ENCODE data around the gene AXL.

GRCh38 chr19:41276231-41276630 lies 57.2 kb downstream of the AXL start:
- TF ChIP-seq RAD21 (IDR thresholded peaks at IDR 0.05; ENCODE audit: low read depth) (no peak), EP300 (IDR thresholded peaks at IDR 0.05; ENCODE audit: borderline replicate concordance) (no peak), CEBPB (IDR thresholded peaks at IDR 0.05) (peak; percentile 55; the same call in 1 of the 2 replicates), FOXM1 (IDR thresholded peaks at IDR 0.05; ENCODE audit: borderline replicate concordance, low read depth) (no peak), USF1 (IDR thresholded peaks at IDR 0.05) (no peak), YY1 (IDR thresholded peaks at IDR 0.05; ENCODE audit: low read depth) (no peak), CREB1 (IDR thresholded peaks at IDR 0.05; ENCODE audit: low read depth) (no peak), TAF1 (IDR thresholded peaks at IDR 0.05; ENCODE audit: low read depth) (no peak), MAX (IDR thresholded peaks at IDR 0.05) (no peak), REST (IDR thresholded peaks at IDR 0.05; ENCODE audit: low read depth) (no peak)
